ENCODE results near the gene TMEM121.

TMEM121 gene

GRCh38 chr14:105532735-105533141 is 6.4 kb downstream of the TMEM121 start:
- Histone ChIP-seq H3K27me3 (no peaks in the 10 kb centered on the region), H3K9me3 (no peaks in the 10 kb centered on the region), H4K20me1 (no peaks in the 10 kb centered on the region), H3K4me1 (peaks cover 72% of the 10 kb centered on the region), H3K36me3 (no peaks in the 10 kb centered on the region), H3K27ac (peak overlapping the region; percentile 96), H3K4me3 (peak overlapping the region; percentile 84), H3K4me2 (peak overlapping the region; percentile 100), H3K9ac (peak overlapping the region; percentile 94)
- TF ChIP-seq Cebpa-rat (IDR thresholded peaks at IDR 0.05): no peak

- H3K4me3 ChIP-seq: peak overlapping the region; percentile 52
- peak overlapping the region; percentile 96 for H3K27ac ChIP-seq
- no peaks in the 10 kb centered on the region for H3K36me3 ChIP-seq
- H3K4me2 ChIP-seq: peak overlapping the region; percentile 100
- peaks cover 75% of the 10 kb centered on the region for H3K4me1 ChIP-seq
- H3K27me3 ChIP-seq: no peaks in the 10 kb centered on the region
- no peak for TF ChIP-seq Cebpa-rat (IDR thresholded peaks at IDR 0.05)
- no peaks in the 10 kb centered on the region for H4K20me1 ChIP-seq
- H3K9ac ChIP-seq: peak overlapping the region; percentile 76
- H3K9me3 ChIP-seq: no peaks in the 10 kb centered on the region
Observed at GRCh38 chr14:105533391-105533790, 7.0 kb downstream of the TMEM121 start.

GRCh38 chr14:105533811-105534498 is 7.6 kb downstream of the TMEM121 start:
- H4K20me1 ChIP-seq: no peaks in the 10 kb centered on the region
- H3K4me2 ChIP-seq: peak overlapping the region; percentile 100
- peak overlapping the region; percentile 76 for H3K9ac ChIP-seq
- peak overlapping the region; percentile 96 for H3K27ac ChIP-seq
- peak overlapping the region; percentile 52; the same call in 1 of the 2 replicates for H3K4me3 ChIP-seq
- no peaks in the 10 kb centered on the region for H3K27me3 ChIP-seq
- no peaks in the 10 kb centered on the region for H3K9me3 ChIP-seq
- no peak for TF ChIP-seq Cebpa-rat (IDR thresholded peaks at IDR 0.05)
- H3K36me3 ChIP-seq: no peaks in the 10 kb centered on the region
- peaks cover 70% of the 10 kb centered on the region for H3K4me1 ChIP-seq

GRCh38 chr14:105534586-105534985 is 8.2 kb downstream of the TMEM121 start:
- H3K36me3 ChIP-seq: no peaks in the 10 kb centered on the region
- H4K20me1 ChIP-seq: no peaks in the 10 kb centered on the region
- peak overlapping the region; percentile 96 for H3K27ac ChIP-seq
- peaks cover 64% of the 10 kb centered on the region for H3K4me1 ChIP-seq
- peak overlapping the region; percentile 76 for H3K9ac ChIP-seq
- TF ChIP-seq Cebpa-rat (IDR thresholded peaks at IDR 0.05): no peak
- H3K4me2 ChIP-seq: peak overlapping the region; percentile 100
- no peaks in the 10 kb centered on the region for H3K9me3 ChIP-seq
- H3K4me3 ChIP-seq: no peak overlapping the region
- H3K27me3 ChIP-seq: no peaks in the 10 kb centered on the region

GRCh38 chr14:105536051-105536450 is 9.7 kb downstream of the TMEM121 start:
- no peak for TF ChIP-seq Cebpa-rat (IDR thresholded peaks at IDR 0.05)
- H3K9ac ChIP-seq: no peak overlapping the region
- no peak overlapping the region for H3K4me3 ChIP-seq
- H3K27ac ChIP-seq: no peak overlapping the region
- H3K36me3 ChIP-seq: no peaks in the 10 kb centered on the region
- no peaks in the 10 kb centered on the region for H4K20me1 ChIP-seq
- peaks cover 56% of the 10 kb centered on the region for H3K4me1 ChIP-seq
- no peaks in the 10 kb centered on the region for H3K27me3 ChIP-seq
- no peaks in the 10 kb centered on the region for H3K9me3 ChIP-seq
- H3K4me2 ChIP-seq: no peak overlapping the region

- Histone ChIP-seq H4K20me1 (no peaks in the 10 kb centered on the region), H3K4me2 (peak overlapping the region; percentile 41; the same call in 1 of the 2 replicates), H3K27ac (no peak overlapping the region), H3K36me3 (no peaks in the 10 kb centered on the region), H3K4me3 (no peak overlapping the region), H3K27me3 (no peaks in the 10 kb centered on the region), H3K9me3 (no peaks in the 10 kb centered on the region), H3K4me1 (peaks cover 55% of the 10 kb centered on the region), H3K9ac (no peak overlapping the region)
- TF ChIP-seq Cebpa-rat (IDR thresholded peaks at IDR 0.05): no peak
Observed at GRCh38 chr14:105536691-105537579, 10.6 kb downstream of the TMEM121 start.

- no peaks in the 10 kb centered on the region for H3K36me3 ChIP-seq
- H3K27me3 ChIP-seq: no peaks in the 10 kb centered on the region
- no peaks in the 10 kb centered on the region for H4K20me1 ChIP-seq
- peaks cover 6% of the 10 kb centered on the region; the same call in 1 of the 2 replicates for H3K9me3 ChIP-seq
- H3K4me2 ChIP-seq: peak overlapping the region; percentile 41
- no peak for TF ChIP-seq Cebpa-rat (IDR thresholded peaks at IDR 0.05)
- H3K4me1 ChIP-seq: peaks cover 47% of the 10 kb centered on the region
- H3K27ac ChIP-seq: no peak overlapping the region
- no peak overlapping the region for H3K9ac ChIP-seq
- H3K4me3 ChIP-seq: no peak overlapping the region
Observed at GRCh38 chr14:105537580-105538474, 11.4 kb downstream of the TMEM121 start.

GRCh38 chr14:105538481-105539049 is 12.2 kb downstream of the TMEM121 start:
- Histone ChIP-seq H3K9ac (no peak overlapping the region), H3K4me2 (no peak overlapping the region), H4K20me1 (no peaks in the 10 kb centered on the region), H3K27ac (no peak overlapping the region), H3K27me3 (no peaks in the 10 kb centered on the region), H3K9me3 (peaks cover 12% of the 10 kb centered on the region), H3K4me3 (no peak overlapping the region), H3K4me1 (peaks cover 40% of the 10 kb centered on the region), H3K36me3 (peaks cover 1% of the 10 kb centered on the region; the same call in 1 of the 2 replicates)
- TF ChIP-seq Cebpa-rat (IDR thresholded peaks at IDR 0.05): no peak

GRCh38 chr14:105540811-105541210 is 14.4 kb downstream of the TMEM121 start:
- Histone ChIP-seq H3K27ac (no peak overlapping the region), H3K27me3 (no peaks in the 10 kb centered on the region), H3K4me3 (no peak overlapping the region), H3K9me3 (peaks cover 23% of the 10 kb centered on the region), H3K4me2 (peak overlapping the region; percentile 56), H3K36me3 (peaks cover 3% of the 10 kb centered on the region; the same call in 1 of the 2 replicates), H3K4me1 (peaks cover 23% of the 10 kb centered on the region), H4K20me1 (no peaks in the 10 kb centered on the region), H3K9ac (no peak overlapping the region)
- TF ChIP-seq Cebpa-rat (IDR thresholded peaks at IDR 0.05): no peak

Data from BLaER1 (cell line).